Epithelial cell of proximal tubule (primary cell): ENCODE results near the gene MRPS10. TPM values are rescaled to one million over a fixed set of nuclear protein-coding genes. Genes with fewer than 3 reads are reported as not detected.

Source experiments
- DNase-seq: peaks from one replicate; pipeline ENCODE4 v3.0.0-alpha.2; 2011; ENCODE audit warnings: low read depth
- H3K4me3 ChIP-seq: 2 replicates; pipeline ENCODE4 v1.5.1; 2011; ENCODE audit warnings: low read depth, mild to moderate bottlenecking, low read length
- total RNA-seq: library from RNA; depleted of rRNA; stranded (reverse); fragments of >200 nt; gene quantifications from 2 replicates; pipeline ENCODE4 v1.2.3, GENCODE V29; 2015
- TF ChIP-seq, protein P1 (sequence below): conservative IDR thresholded peaks from 2 replicates; pipeline ENCODE4 v1.5.1; 2012; ENCODE audit warnings: low read depth, mild to moderate bottlenecking, low read length

The MRPS10 gene
- total RNA-seq, 1 donor from 2014 or later, result 40.3 TPM

- no peak for DNase-seq
- no peak overlapping the region for H3K4me3 ChIP-seq
- TF ChIP-seq, protein P1, sequence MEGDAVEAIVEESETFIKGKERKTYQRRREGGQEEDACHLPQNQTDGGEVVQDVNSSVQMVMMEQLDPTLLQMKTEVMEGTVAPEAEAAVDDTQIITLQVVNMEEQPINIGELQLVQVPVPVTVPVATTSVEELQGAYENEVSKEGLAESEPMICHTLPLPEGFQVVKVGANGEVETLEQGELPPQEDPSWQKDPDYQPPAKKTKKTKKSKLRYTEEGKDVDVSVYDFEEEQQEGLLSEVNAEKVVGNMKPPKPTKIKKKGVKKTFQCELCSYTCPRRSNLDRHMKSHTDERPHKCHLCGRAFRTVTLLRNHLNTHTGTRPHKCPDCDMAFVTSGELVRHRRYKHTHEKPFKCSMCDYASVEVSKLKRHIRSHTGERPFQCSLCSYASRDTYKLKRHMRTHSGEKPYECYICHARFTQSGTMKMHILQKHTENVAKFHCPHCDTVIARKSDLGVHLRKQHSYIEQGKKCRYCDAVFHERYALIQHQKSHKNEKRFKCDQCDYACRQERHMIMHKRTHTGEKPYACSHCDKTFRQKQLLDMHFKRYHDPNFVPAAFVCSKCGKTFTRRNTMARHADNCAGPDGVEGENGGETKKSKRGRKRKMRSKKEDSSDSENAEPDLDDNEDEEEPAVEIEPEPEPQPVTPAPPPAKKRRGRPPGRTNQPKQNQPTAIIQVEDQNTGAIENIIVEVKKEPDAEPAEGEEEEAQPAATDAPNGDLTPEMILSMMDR, result no peak
Measured at GRCh38 chr6:42260396-42260888, 42.8 kb upstream of the MRPS10 start.

GRCh38 chr6:42259841-42260395, 42.3 kb upstream of the MRPS10 start:
- DNase-seq, result no peak
- H3K4me3 ChIP-seq, result no peak overlapping the region

DNA sequence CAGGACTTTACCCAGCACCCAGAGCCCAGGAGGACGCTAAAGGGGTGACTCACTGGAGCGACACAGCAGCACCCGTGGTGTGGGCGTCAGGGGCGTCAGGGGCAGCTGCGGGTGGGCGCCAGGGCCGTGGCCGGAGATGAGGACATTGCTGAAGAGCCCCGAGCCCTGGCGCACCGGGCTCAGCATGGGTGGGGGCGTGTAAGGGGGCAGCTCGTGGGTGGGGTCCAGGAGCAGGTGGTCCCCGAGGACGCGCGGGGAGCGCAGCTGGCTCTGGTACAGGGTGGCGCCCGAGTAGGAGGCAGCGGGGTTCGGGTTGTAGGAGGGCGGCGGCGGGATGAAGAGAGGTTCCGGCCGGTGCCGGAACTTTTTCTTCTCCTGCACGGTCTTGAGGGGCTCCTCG, 41.6 kb upstream of the MRPS10 start:
- H3K4me3 ChIP-seq, result no peak overlapping the region
- TF ChIP-seq, protein P1, result no peak

More at GRCh38 chr6:42259841-42260395, 42.3 kb upstream of the MRPS10 start:
- TF ChIP-seq, protein P1, result no peak

DNA sequence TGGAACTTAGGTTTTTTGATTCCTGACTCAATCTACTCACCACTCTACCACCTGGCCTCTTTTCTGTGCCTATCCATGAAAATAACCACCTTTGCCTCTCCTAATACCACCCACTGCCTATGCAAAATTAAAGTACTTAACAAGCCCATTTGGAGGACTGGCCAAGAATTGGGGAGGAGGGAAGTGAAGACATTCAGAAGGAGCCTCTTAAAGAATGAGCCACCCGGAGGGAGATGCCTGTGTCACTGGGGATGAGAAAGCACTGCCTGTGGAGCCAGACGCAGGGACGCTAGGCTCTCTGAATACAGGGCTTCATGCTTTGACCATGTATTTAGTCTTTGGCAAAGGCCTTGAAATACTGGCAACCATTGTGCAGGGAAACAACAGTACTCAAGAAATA, 40.0 kb upstream of the MRPS10 start:
- no peak for DNase-seq
- no peak overlapping the region for H3K4me3 ChIP-seq
- TF ChIP-seq, protein P1, result no peak

More for the DNA sequence above, 41.6 kb upstream of the MRPS10 start:
- DNase-seq, result no peak

DNA sequence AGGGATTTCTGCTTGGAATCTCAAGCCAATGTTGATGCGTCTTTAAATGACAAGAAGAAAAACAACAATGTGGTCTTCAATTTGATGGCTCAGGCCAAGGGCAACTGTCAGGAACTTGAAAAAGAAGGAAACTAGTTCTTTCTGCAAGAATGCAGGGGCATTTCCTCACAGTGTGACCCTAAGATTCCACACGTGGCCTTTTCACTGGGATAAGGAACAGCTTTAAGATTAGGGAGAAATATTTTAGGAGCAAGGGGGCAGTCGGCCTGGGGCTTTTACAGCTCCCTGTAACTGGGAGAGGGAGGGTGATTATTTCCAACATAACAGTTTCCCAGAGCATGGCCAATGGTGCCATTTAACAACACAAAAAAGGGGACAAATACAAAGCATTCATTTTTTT, 39.4 kb upstream of the MRPS10 start:
- TF ChIP-seq, protein P1, result no peak
- DNase-seq, result no peak

DNA sequence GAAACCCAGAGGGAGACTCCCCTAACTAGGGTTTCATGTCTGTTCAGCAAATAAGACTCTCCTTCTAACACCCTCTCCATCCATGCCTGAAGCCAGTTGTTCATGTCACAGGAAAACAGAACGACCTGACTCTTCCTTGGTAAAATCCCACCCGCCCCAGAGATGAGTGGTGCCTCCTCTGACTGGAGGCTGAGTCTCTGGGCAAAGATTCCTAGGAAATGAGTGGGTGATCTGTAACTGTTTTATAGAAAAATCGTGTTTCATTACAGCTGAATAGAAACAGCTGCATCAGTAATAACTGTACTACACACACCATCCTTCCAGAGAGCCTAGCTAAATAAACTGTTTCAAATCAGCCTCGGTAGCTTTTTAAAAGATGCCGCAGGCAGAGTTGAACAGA, 37.4 kb upstream of the MRPS10 start:
- H3K4me3 ChIP-seq, result no peak overlapping the region
- DNase-seq, result no peak
- TF ChIP-seq, protein P1, result no peak

More for the DNA sequence above, 39.4 kb upstream of the MRPS10 start:
- no peak overlapping the region for H3K4me3 ChIP-seq

DNA sequence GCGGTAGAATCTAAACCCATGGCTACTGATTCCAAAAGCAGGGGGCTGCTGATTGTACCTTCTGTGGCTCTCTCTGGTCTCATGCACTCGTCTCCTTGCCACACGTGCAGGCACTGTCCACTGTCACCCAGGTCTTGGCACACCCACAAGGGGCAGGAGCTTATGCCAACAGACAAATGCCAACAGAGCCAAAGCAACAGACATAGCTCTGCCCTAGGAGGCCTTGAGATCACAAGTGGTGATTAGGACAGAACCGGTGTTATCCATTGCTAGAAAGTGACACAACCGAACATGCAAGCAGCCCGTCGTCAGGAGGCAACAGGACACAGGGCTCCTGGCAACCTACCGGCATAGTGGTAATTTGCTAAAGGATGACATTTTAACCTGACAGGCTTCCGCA, 36.8 kb upstream of the MRPS10 start:
- no peak overlapping the region for H3K4me3 ChIP-seq
- DNase-seq, result no peak
- TF ChIP-seq, protein P1, result no peak
